CD14-positive monocyte (primary cell): ENCODE measurements around the gene CIB2. TPM values are rescaled to one million over a fixed set of nuclear protein-coding genes. Genes with fewer than 3 reads are reported as not detected.

Experiments
- DNase-seq, 3 donors: peaks; one replicate each; pipeline ENCODE4 v3.0.0-alpha.2; 2011 to 2022
- H2AFZ ChIP-seq: 2 replicates; pipeline ENCODE4 v1.6.0; 2012; ENCODE audit warnings: mild to moderate bottlenecking, low read depth, low read length, inconsistent platforms; ENCODE audit not compliant: insufficient read depth, poor library complexity, severe bottlenecking
- H3K27ac ChIP-seq, 2 donors: 1 replicate in 1 of 2; 2 replicates in 1 of 2; pipeline ENCODE4 v1.5.1; 2012 to 2013; ENCODE audit warnings: low read length in 2 of 2, control low read depth in 1 of 2, inconsistent platforms in 1 of 2, low read depth in 1 of 2, mild to moderate bottlenecking in 1 of 2
- H3K27me3 ChIP-seq, 2 donors: one replicate each; pipeline versions ENCODE4 v1.6.0 to v1.6.1; 2011 to 2013; ENCODE audit warnings: low read length in 2 of 2; ENCODE audit not compliant: control insufficient read depth in 2 of 2, insufficient read depth in 2 of 2
- H3K36me3 ChIP-seq, 2 donors: replicated peaks in 1 of 2; 1 replicate in 1 of 2; 2 replicates in 1 of 2; pipeline versions ENCODE4 v1.5.1 to v1.6.1; 2012 to 2013; ENCODE audit warnings: low read length in 2 of 2, control low read depth in 1 of 2, inconsistent platforms in 1 of 2, mild to moderate bottlenecking in 1 of 2; ENCODE audit not compliant: insufficient read depth in 2 of 2, control insufficient read depth in 1 of 2
- H3K4me1 ChIP-seq, 2 donors: 1 replicate in 1 of 2; 2 replicates in 1 of 2; pipeline versions ENCODE4 v1.5.1 to v1.6.1; 2012 to 2013; ENCODE audit warnings: low read length in 2 of 2, control low read depth in 1 of 2, inconsistent platforms in 1 of 2, mild to moderate bottlenecking in 1 of 2, moderate library complexity in 1 of 2; ENCODE audit not compliant: insufficient read depth in 2 of 2, control insufficient read depth in 1 of 2
- H3K4me2 ChIP-seq: replicated peaks from 2 replicates; pipeline ENCODE3; 2012; ENCODE audit warnings: low read length, moderate library complexity, mild to moderate bottlenecking; ENCODE audit not compliant: poor library complexity, severe bottlenecking; ENCODE audit errors: extremely low read depth
- H3K4me3 ChIP-seq, 3 experiments: fragments of 200-600 bp in 1 of 3; sonication (generic) in 1 of 3; replicated peaks in 1 of 3; 1 replicate in 2 of 3; 2 replicates in 1 of 3; pipeline ENCODE4 v1.5.1; 2011 to 2013; ENCODE audit warnings: low read length in 3 of 3, mild to moderate bottlenecking in 3 of 3, control low read depth in 2 of 3, low read depth in 2 of 3, inconsistent platforms in 1 of 3, moderate library complexity in 1 of 3
- H3K79me2 ChIP-seq: 2 replicates; pipeline ENCODE4 v1.6.0; 2012; ENCODE audit warnings: mild to moderate bottlenecking, control low read depth, inconsistent platforms, low read length, moderate library complexity; ENCODE audit not compliant: insufficient read depth
- H3K9ac ChIP-seq: 2 replicates; pipeline ENCODE4 v1.6.0; 2017; ENCODE audit warnings: low read length, mild to moderate bottlenecking; ENCODE audit not compliant: insufficient read depth, poor library complexity, severe bottlenecking
- H3K9me3 ChIP-seq, 2 donors: replicated peaks in 1 of 2; 1 replicate in 1 of 2; 2 replicates in 1 of 2; pipeline versions ENCODE4 v1.5.1 to v1.6.1; 2012 to 2013; ENCODE audit warnings: low read length in 2 of 2, control low read depth in 1 of 2; ENCODE audit not compliant: control insufficient read depth in 1 of 2, insufficient read depth in 1 of 2
- H4K20me1 ChIP-seq: 2 replicates; pipeline ENCODE4 v1.6.0; 2012; ENCODE audit warnings: mild to moderate bottlenecking, low read length, control low read depth, moderate library complexity; ENCODE audit not compliant: insufficient read depth
- H3K27ac Mint-ChIP-seq, 7 donors: one replicate each; pipeline ENCODE4 v1.8.0; 2020; ENCODE audit warnings: mild to moderate bottlenecking in 7 of 7, mixed read lengths in 7 of 7, moderate library complexity in 6 of 7, inconsistent platforms in 2 of 7
- H3K27me3 Mint-ChIP-seq, 3 donors: one replicate each; pipeline ENCODE4 v1.8.0; 2021 to 2022; ENCODE audit warnings: low read depth in 3 of 3, mild to moderate bottlenecking in 3 of 3, mixed read lengths in 3 of 3, moderate library complexity in 3 of 3, inconsistent platforms in 1 of 3
- H3K36me3 Mint-ChIP-seq, 2 donors: one replicate each; pipeline ENCODE4 v1.8.0; 2020; ENCODE audit warnings: mixed read lengths in 2 of 2, inconsistent platforms in 1 of 2, mild to moderate bottlenecking in 1 of 2
- H3K4me1 Mint-ChIP-seq: one replicate; pipeline ENCODE4 v1.8.0; 2020; ENCODE audit warnings: mild to moderate bottlenecking, mixed read lengths
- H3K4me3 Mint-ChIP-seq, 2 donors: one replicate each; pipeline ENCODE4 v1.8.0; 2020; ENCODE audit warnings: mild to moderate bottlenecking in 2 of 2, mixed read lengths in 2 of 2, moderate library complexity in 1 of 2
- H3K9me3 Mint-ChIP-seq, 7 donors: one replicate each; pipeline ENCODE4 v1.8.0; 2020 to 2022; ENCODE audit warnings: mixed read lengths in 7 of 7, mild to moderate bottlenecking in 6 of 7, moderate library complexity in 6 of 7, inconsistent platforms in 2 of 7
- WGBS: methylation state at CpG from one replicate; pipeline ENCODE4 v1.1.5; 2013; ENCODE audit warnings: missing lambda C conversion rate; ENCODE audit not compliant: insufficient coverage; 5-methylcytosine and 5-hydroxymethylcytosine counted together
- intact Hi-C, 2 donors: fragments of 100-400 bp; cut with micrococcal nuclease; formaldehyde crosslinking; loops; one replicate each; pipeline versions ENCODE4 v1.15.0 to v1.15.1; 2023
- polyA plus RNA-seq, 3 donors: library from polyadenylated mRNA; depleted of rRNA in 1 of 3; unstranded in 2 of 3; stranded (reverse) in 1 of 3; fragments of 300-500 nt in 2 of 3; fragments of >200 nt in 1 of 3; fragmentation: Illumina TruSeq in 2 of 3; gene quantifications; 1 replicate in 2 of 3; 2 replicates in 1 of 3; pipeline ENCODE4 v1.2.3, GENCODE V29; 2012 to 2021
- TF ChIP-seq, protein P1 (sequence below): fragments of 200-600 bp; IDR thresholded peaks from one replicate; pipeline ENCODE4 v1.8.0; 2022; ENCODE audit warnings: antibody characterized with exemption, mild to moderate bottlenecking

Gene CIB2
- polyA plus RNA-seq, 3 donors, result 0.43 to 0.75 (median 0.51) TPM

DNA sequence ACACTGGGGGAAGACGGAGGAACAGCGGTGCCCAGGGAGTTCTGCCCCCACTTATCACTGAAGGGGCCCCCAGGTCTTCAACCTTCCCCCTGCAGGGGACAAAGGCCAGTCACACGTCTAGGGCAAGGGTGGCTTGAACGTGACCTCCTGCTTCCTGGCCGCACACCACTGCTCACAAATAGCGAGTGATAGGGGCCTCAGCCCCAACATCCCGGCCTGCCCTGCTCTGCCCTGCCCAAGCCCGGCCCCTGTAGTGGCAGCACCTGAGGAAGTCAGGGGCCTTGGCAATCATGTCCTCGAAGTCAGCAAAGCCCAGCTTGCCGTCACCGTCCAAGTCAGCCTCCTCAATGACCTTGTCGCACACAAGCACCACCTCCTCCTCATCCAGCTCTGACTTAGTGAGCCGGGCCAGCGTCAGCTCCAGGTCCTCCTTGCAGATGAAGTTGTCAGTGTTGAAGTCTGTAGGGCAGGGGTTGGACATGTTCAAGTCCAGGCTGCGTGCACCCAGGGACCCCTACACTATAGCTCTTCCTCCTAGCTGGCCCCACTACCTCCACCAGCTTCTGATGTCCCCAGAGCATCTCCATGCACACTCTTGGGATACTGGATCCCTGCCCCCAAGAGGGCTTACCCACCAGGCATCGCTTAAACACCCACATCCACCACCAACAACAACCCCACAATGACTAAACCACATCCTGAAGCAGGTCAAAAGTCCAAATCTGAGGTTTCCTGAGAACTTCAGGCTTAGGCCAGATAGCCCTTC lies 25.6 kb downstream of the CIB2 start:
- intact Hi-C loops, result no loop called here
- Histone ChIP-seq H3K9me3 (no peaks in the 10 kb centered on the region), H3K9ac (no peak overlapping the region), H3K36me3 (no peaks in the 10 kb centered on the region), H3K79me2 (no peaks in the 10 kb centered on the region), H3K27ac (no peak overlapping the region), H2AFZ (no peak overlapping the region), H3K27me3 (no peaks in the 10 kb centered on the region), H3K4me2 (no peak overlapping the region), H4K20me1 (no peaks in the 10 kb centered on the region), H3K4me3 (no peak overlapping the region), H3K4me1 (peaks cover 11 to 14% of the 10 kb centered on the region in 2 donors)
- H3K36me3 Mint-ChIP-seq, result no peaks in the 10 kb centered on the region
- H3K4me1 Mint-ChIP-seq, result peaks cover 20% of the 10 kb centered on the region
- TF ChIP-seq, protein P1, sequence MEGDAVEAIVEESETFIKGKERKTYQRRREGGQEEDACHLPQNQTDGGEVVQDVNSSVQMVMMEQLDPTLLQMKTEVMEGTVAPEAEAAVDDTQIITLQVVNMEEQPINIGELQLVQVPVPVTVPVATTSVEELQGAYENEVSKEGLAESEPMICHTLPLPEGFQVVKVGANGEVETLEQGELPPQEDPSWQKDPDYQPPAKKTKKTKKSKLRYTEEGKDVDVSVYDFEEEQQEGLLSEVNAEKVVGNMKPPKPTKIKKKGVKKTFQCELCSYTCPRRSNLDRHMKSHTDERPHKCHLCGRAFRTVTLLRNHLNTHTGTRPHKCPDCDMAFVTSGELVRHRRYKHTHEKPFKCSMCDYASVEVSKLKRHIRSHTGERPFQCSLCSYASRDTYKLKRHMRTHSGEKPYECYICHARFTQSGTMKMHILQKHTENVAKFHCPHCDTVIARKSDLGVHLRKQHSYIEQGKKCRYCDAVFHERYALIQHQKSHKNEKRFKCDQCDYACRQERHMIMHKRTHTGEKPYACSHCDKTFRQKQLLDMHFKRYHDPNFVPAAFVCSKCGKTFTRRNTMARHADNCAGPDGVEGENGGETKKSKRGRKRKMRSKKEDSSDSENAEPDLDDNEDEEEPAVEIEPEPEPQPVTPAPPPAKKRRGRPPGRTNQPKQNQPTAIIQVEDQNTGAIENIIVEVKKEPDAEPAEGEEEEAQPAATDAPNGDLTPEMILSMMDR, result no peak
- DNase-seq, result no peak
- H3K27ac Mint-ChIP-seq, result peak overlapping the region in 2 of 7 donors; percentile 59 to 70
- 89% methylated on average over 11 of the region's 16 CpGs for WGBS
- no peak overlapping the region for H3K4me3 Mint-ChIP-seq
- H3K27me3 Mint-ChIP-seq, result peaks cover 0 to 3% (median 2%) of the 10 kb centered on the region in 3 donors
- H3K9me3 Mint-ChIP-seq, result peaks cover 0 to 2% (median 0%) of the 10 kb centered on the region in 7 donors

DNA sequence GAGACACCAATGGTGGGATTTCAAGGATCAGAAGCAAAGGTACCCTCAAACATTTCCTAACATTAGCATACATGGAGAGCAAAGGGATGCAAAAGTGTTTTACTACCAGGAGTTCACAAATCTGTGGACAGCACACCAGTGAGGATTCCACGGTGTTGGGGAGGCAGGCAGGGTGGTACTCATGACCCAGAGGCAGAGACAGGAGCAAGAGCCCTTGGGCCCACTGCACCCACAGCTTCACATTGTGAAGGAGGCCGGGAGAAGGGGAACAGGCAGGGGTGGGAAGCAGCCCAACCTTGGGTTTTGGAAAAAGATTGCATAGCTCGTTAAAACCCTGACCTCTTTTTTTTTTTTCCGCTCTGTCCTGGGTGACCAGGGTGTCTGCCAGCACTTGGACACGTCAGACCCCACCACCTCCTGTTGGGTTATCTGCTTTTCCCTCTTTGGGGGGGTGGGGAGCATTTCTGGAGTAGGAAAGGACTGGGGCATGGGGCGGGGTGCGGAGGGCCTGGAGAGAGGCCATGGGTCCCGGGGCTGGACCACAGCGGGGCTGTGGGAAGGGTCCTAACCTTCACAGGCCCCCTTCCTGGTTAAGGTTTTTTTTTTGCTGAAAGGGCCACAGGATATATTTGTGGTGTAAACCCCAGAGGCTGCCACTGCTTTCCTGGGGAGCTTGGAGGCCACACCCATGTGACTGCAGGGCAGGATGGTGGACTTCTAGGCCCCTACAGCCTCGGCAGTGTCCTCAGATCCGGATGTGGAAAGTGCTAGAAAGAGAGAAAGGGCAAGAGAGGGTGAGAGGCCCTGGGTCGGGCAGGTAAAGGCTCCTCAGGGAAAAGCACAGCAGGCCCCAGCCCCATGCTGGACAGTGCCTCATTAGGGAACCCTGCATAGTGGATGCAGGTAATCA lies 26.4 kb downstream of the CIB2 start:
- no peak overlapping the region for H3K4me3 Mint-ChIP-seq
- Histone ChIP-seq H3K27me3 (no peaks in the 10 kb centered on the region), H3K4me2 (no peak overlapping the region), H3K4me1 (peaks cover 11 to 14% of the 10 kb centered on the region in 2 donors), H3K36me3 (no peaks in the 10 kb centered on the region), H3K27ac (no peak overlapping the region), H3K4me3 (no peak overlapping the region), H2AFZ (no peak overlapping the region), H4K20me1 (no peaks in the 10 kb centered on the region), H3K9ac (no peak overlapping the region), H3K79me2 (no peaks in the 10 kb centered on the region), H3K9me3 (no peaks in the 10 kb centered on the region)
- H3K27me3 Mint-ChIP-seq, result peaks cover 0 to 2% (median 1%) of the 10 kb centered on the region in 3 donors
- DNase-seq, result no peak
- intact Hi-C loops, result loop anchor here in 1 of 2 donors (1.0 kb wide), 1 partner anchor 103 kb away; no protein-coding TSS in a partner anchor
- H3K36me3 Mint-ChIP-seq, result no peaks in the 10 kb centered on the region
- TF ChIP-seq, protein P1, result no peak
- peaks cover 0 to 2% (median 0%) of the 10 kb centered on the region in 7 donors for H3K9me3 Mint-ChIP-seq
- H3K4me1 Mint-ChIP-seq, result peaks cover 20% of the 10 kb centered on the region
- H3K27ac Mint-ChIP-seq, result peak overlapping the region in 4 of 7 donors; percentile 0 to 70 (median 47)
- WGBS, result 72% methylated on average over 3 of the region's 12 CpGs
